Retinal pigment epithelial cell (primary cell): ENCODE measurements around the gene TYW3.

Experiments used
- DNase-seq: peaks from one replicate; pipeline ENCODE4 v3.0.0-alpha.2; 2010; ENCODE audit warnings: low read depth
- H3K4me3 ChIP-seq: 2 replicates; pipeline ENCODE4 v1.5.1; 2011; ENCODE audit warnings: mild to moderate bottlenecking, low read length, control low read depth, moderate library complexity
- CTCF ChIP-seq: conservative IDR thresholded peaks from 2 replicates; pipeline ENCODE4 v1.5.1; 2011; ENCODE audit warnings: low read depth, low read length, control low read depth, inconsistent platforms

TYW3 gene

GRCh38 chr1:74732960-74733603, at the start of gene TYW3, which contains the start of gene CRYZ:
Gene TYW3 (plus strand): TSS chr1:74733152. CDS start chr1:74733245, 93 bp downstream.
Gene CRYZ (minus strand): TSS chr1:74733050. CDS start chr1:74724821, 8,229 bp downstream.
- no peak for TF ChIP-seq CTCF
- peak within 1 kb of the TSS; percentile 94 for H3K4me3 ChIP-seq
- peak; percentile 66 for DNase-seq

GRCh38 chr1:74683656-74684055, 49.3 kb upstream of the TYW3 start:
- no peak for DNase-seq
- H3K4me3 ChIP-seq = no peak overlapping the region
- TF ChIP-seq CTCF = no peak

- TF ChIP-seq CTCF = no peak
- DNase-seq = no peak
- H3K4me3 ChIP-seq = no peak overlapping the region
Measured at GRCh38 chr1:74684301-74684700, 48.7 kb upstream of the TYW3 start.

GRCh38 chr1:74686928-74687327, 46.0 kb upstream of the TYW3 start:
- H3K4me3 ChIP-seq = no peak overlapping the region
- no peak for DNase-seq
- no peak for TF ChIP-seq CTCF

- TF ChIP-seq CTCF = peak; percentile 76
- H3K4me3 ChIP-seq = no peak overlapping the region
- DNase-seq = no peak
Measured at GRCh38 chr1:74689621-74690363, 43.2 kb upstream of the TYW3 start.

- no peak for DNase-seq
- H3K4me3 ChIP-seq = no peak overlapping the region
- no peak for TF ChIP-seq CTCF
Measured at GRCh38 chr1:74690364-74690696, 42.6 kb upstream of the TYW3 start.

GRCh38 chr1:74690909-74691308, 42.0 kb upstream of the TYW3 start:
- DNase-seq = no peak
- TF ChIP-seq CTCF = no peak
- H3K4me3 ChIP-seq = no peak overlapping the region
